ENCODE data around the gene SSH2.

- no peak for TF ChIP-seq EZH2 (IDR thresholded peaks at IDR 0.05)
- TF ChIP-seq CTCF (IDR thresholded peaks at IDR 0.05), result no peak
Measured at GRCh38 chr17:29873476-29873875, 56.6 kb downstream of the SSH2 start.

Measured in neural progenitor cell (in vitro differentiated cells).